HL-60 (cell line): ENCODE results near the gene NUDT22.

ENCODE experiments used
- GABPA ChIP-seq: IDR thresholded peaks from 2 replicates; pipeline ENCODE4 v1.6.1; 2012; ENCODE audit warnings: low read depth
- POLR2AphosphoS5 ChIP-seq: IDR thresholded peaks from 2 replicates; pipeline ENCODE4 v1.6.1; 2012; ENCODE audit warnings: low read depth
- SPI1 ChIP-seq: IDR thresholded peaks from 2 replicates; pipeline ENCODE4 v1.6.1; 2012; ENCODE audit warnings: low read depth, mild to moderate bottlenecking, borderline replicate concordance
- TF ChIP-seq, protein P1 (sequence below): IDR thresholded peaks from one replicate; pipeline ENCODE4 v1.5.1; 2011; ENCODE audit warnings: low read length, control low read depth, inconsistent platforms; ENCODE audit not compliant: insufficient read depth
- TF ChIP-seq, protein P2 (sequence below): IDR thresholded peaks from 2 replicates; pipeline ENCODE4 v1.6.1; 2012; ENCODE audit warnings: low read depth; ENCODE audit not compliant: insufficient replicate concordance

- TF ChIP-seq, protein P1, sequence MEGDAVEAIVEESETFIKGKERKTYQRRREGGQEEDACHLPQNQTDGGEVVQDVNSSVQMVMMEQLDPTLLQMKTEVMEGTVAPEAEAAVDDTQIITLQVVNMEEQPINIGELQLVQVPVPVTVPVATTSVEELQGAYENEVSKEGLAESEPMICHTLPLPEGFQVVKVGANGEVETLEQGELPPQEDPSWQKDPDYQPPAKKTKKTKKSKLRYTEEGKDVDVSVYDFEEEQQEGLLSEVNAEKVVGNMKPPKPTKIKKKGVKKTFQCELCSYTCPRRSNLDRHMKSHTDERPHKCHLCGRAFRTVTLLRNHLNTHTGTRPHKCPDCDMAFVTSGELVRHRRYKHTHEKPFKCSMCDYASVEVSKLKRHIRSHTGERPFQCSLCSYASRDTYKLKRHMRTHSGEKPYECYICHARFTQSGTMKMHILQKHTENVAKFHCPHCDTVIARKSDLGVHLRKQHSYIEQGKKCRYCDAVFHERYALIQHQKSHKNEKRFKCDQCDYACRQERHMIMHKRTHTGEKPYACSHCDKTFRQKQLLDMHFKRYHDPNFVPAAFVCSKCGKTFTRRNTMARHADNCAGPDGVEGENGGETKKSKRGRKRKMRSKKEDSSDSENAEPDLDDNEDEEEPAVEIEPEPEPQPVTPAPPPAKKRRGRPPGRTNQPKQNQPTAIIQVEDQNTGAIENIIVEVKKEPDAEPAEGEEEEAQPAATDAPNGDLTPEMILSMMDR = no peak
- TF ChIP-seq GABPA (no peak), POLR2AphosphoS5 (no peak), SPI1 (no peak)
- TF ChIP-seq, protein P2, sequence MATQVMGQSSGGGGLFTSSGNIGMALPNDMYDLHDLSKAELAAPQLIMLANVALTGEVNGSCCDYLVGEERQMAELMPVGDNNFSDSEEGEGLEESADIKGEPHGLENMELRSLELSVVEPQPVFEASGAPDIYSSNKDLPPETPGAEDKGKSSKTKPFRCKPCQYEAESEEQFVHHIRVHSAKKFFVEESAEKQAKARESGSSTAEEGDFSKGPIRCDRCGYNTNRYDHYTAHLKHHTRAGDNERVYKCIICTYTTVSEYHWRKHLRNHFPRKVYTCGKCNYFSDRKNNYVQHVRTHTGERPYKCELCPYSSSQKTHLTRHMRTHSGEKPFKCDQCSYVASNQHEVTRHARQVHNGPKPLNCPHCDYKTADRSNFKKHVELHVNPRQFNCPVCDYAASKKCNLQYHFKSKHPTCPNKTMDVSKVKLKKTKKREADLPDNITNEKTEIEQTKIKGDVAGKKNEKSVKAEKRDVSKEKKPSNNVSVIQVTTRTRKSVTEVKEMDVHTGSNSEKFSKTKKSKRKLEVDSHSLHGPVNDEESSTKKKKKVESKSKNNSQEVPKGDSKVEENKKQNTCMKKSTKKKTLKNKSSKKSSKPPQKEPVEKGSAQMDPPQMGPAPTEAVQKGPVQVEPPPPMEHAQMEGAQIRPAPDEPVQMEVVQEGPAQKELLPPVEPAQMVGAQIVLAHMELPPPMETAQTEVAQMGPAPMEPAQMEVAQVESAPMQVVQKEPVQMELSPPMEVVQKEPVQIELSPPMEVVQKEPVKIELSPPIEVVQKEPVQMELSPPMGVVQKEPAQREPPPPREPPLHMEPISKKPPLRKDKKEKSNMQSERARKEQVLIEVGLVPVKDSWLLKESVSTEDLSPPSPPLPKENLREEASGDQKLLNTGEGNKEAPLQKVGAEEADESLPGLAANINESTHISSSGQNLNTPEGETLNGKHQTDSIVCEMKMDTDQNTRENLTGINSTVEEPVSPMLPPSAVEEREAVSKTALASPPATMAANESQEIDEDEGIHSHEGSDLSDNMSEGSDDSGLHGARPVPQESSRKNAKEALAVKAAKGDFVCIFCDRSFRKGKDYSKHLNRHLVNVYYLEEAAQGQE = no peak
These were observed 24.5 kb upstream of the NUDT22 start for GRCh38 chr11:64201543-64201942.
